Stimulated activated CD8-positive, alpha-beta memory T cell treated with anti-CD3 and anti-CD28 coated beads, Interleukin-4, amount 100 ng/mL, for 24 hours (primary cell): Measurements from ENCODE around the gene SLC22A31.

Experiments used
- DNase-seq: peaks from one replicate; pipeline ENCODE4 v3.0.0-alpha.2; 2020; ENCODE audit warnings: low read depth

SLC22A31 gene

GRCh38 chr16:89216315-89217137 lies 16.2 kb upstream of the SLC22A31 start:
- DNase-seq: peak; percentile 75

GRCh38 chr16:89210904-89211515 lies 10.7 kb upstream of the SLC22A31 start:
- DNase-seq: no peak

GRCh38 chr16:89210165-89210903 lies 10.0 kb upstream of the SLC22A31 start:
- DNase-seq: no peak

DNA sequence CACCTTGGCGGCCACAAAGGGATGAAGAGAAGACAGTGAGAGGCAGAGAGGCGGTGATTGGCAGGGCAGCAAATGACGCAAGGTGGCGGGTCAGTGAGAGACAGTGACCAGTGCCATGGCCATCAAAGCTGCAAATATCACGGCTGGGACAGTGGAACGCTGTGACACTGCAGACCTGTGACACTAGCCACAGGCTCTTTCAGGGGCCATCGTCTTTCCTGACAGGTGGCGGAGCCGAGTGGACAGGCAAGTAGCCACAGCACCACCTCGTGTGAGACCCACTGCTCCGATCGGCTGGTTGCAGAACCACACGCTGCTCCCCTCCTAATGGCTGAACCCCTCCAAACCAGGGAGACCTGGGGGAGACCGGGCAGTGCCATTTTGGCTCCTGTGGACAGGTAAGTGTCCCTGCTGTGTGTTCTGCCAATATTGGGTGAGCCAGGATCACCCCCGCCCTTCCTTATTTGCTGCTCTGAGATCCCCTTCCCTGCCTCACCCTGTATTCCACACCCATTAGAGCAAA lies 9.2 kb upstream of the SLC22A31 start:
- no peak for DNase-seq

DNA sequence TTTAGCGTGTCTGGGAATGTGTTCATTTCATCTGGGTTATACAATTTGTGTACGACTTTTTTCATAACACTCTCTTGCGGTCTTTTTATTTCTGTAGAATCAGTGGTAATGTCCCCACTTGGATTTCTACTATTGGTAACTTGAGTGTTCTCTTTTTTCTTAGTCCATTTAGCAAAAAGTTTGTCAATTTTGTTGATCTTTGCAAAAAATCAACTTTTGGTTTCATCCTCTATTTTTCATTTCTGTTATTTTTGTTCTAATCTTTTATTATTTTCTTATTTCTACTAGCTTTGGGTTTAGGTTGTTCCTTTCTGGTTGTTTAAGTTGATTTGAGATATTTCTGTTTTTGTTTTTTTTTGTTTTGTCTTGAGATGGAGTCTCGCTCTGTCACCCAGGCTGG lies 7.7 kb upstream of the SLC22A31 start:
- no peak for DNase-seq

- no peak for DNase-seq
These were observed 2.3 kb upstream of the SLC22A31 start for GRCh38 chr16:89202422-89203215.

DNA sequence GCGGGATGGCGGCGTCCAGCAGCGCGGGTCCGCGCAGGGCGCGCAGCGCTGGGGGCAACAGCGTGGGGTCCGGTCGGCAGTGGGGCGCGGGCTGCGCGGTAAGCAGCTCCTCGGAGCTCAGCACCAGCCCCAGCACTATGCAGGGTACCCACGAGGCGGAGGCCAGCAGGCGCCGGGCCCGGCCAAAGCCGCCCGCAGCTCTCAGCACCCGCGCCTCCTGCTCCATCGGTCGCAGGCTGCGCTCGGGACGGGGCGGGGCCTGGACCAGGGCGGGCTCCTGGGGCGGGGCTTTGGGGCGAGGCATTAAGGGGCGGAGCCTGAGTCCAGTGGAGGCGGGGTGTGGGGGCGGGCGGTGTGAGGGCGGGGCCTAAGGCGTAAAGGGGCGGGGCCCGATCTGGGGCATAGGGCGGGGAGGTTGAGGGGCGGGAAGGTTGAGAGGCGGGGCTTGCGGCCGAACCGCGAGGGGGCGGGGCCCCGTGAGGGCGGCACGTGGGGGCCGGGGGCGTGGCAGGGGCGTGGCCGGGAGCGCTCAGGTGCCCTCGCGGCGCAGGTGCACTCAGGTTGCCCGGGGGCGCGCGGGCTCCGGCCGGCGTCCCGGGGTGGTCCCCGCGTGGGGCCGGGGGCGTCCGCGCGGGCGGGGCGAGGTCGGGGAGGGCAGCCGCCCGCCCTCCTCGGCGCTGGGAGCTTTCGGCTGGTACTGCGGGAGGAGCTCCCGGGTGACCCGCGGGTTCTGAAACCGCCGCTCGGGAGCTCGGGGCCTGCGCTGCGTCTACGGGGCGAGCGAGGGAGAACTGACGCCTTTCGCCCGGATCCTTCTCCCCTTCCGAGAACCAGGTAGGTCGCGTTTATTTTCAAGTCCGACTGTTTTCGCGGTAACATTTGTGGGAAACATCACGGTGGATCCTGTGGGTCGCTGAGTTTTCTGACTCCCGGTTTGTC lies 1.4 kb upstream of the SLC22A31 start:
- DNase-seq: peak; percentile 65

- DNase-seq: no peak
These were observed 594 bp upstream of the SLC22A31 start for GRCh38 chr16:89200850-89201411.

GRCh38 chr16:89199241-89200123 lies 855 bp downstream of the SLC22A31 start:
- no peak for DNase-seq

- DNase-seq: no peak
These were observed 1.7 kb downstream of the SLC22A31 start for GRCh38 chr16:89198417-89199240.

- no peak for DNase-seq
These were observed 2.5 kb downstream of the SLC22A31 start for GRCh38 chr16:89197633-89198416.

- no peak for DNase-seq
These were observed 3.2 kb downstream of the SLC22A31 start for GRCh38 chr16:89197033-89197632.

DNA sequence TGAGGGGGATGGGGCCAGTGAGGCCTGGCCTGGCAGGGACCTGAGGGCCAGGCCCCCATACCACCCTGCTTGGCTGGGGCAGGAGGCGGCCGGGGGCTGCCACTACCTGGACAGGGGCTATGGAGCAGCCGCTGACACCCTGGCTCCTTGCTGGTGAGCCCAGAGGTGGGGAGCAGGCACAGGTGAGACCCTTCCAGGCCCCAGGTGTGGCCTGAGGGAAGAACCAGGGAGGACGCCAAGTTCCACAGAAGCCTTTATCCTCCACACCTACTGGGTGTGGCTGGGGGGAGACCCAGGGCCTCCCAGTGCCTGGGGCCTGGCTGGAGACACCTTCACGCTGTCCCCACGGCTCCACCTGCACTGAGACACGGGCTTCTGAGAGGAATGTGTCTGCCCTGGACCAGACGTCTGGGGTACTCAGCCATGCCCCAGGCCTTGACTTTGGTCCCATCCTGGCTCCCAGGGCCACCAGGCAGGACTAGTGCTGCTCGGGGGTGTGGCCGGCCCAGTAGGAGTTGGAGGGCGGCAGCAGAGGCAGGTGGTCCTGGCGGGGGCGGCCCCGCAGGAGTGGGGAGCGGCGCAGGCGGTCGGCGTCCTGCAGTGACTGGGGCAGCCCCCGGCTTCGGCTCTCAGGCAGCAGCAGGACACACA lies 4.7 kb downstream of the SLC22A31 start:
- no peak for DNase-seq

DNA sequence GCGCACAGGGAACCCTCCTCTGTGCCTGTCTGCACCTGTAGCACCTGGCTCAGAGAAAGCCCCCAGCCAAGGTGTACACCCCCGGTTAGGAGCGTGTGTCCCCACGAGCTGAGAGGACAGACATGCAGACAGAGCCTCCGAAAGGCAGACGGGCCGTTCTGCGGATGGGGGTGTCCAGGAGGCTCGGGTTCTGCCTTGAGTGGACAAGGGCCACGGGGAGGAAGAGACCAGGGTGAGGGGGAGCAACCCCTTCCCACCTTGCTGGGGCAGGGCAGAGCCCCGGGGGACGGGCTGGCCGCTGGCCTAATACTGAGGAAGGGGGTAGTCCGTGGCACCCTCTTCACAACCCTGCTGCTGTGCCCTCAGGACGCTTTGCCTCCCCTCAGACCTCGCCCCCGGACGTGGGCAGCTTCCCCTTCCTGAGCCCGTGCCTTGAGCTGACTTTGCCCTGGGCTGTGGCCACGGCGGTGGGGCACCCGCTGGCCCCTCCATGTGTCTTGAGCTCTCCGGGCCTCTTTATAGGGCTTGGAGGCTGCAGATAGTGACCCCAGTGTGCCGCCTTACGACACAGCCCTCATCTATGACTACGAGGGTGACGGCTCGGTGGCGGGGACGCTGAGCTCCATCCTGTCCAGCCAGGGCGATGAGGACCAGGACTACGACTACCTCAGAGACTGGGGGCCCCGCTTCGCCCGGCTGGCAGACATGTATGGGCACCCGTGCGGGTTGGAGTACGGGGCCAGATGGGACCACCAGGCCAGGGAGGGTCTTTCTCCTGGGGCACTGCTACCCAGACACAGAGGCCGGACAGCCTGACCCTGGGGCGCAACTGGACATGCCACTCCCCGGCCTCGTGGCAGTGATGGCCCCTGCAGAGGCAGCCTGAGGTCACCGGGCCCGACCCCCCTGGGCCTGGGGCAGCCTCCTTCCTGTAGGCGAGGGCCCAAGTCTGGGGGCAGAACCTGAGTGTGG lies 5.7 kb downstream of the SLC22A31 start:
- DNase-seq: no peak

- no peak for DNase-seq
These were observed 6.6 kb downstream of the SLC22A31 start for GRCh38 chr16:89193576-89194293.
